ENCODE measurements around the gene C4orf51. TPM values are rescaled to one million over a fixed set of nuclear protein-coding genes. Genes with fewer than 3 reads are reported as not detected.

The C4orf51 gene
- total RNA-seq, 4 donors from 2014 or later = not detected

GRCh38 chr4:145760176-145760575, 80.2 kb downstream of the C4orf51 start:
- Histone ChIP-seq H3K36me3 (peaks cover 0 to 58% of the 10 kb centered on the region in 2 donors), H3K9me3 (no peaks in the 10 kb centered on the region), H3K4me1 (no peaks in the 10 kb centered on the region), H3K27me3 (no peaks in the 10 kb centered on the region), H3K4me3 (no peak overlapping the region), H3K27ac (no peak overlapping the region)
- TF ChIP-seq CTCF (IDR thresholded peaks at IDR 0.05) (no peak), POLR2AphosphoS5 (IDR thresholded peaks at IDR 0.05) (no peak), EP300 (IDR thresholded peaks at IDR 0.05) (no peak), POLR2A (IDR thresholded peaks at IDR 0.05) (no peak)
- WGBS, 2 donors (ENCODE audit: low coverage in 1 of 2) = 94 to 100% methylated on average over 5 to 8 of the region's 8 CpGs
- no peak for ATAC-seq

- H3K4me1 ChIP-seq = no peaks in the 10 kb centered on the region
- WGBS, 2 donors (ENCODE audit: low coverage in 1 of 2) = 90 to 100% methylated on average over 1 to 4 of the region's 49 CpGs
- H3K36me3 ChIP-seq = peaks cover 0 to 69% of the 10 kb centered on the region in 2 donors
- H3K4me3 ChIP-seq = no peak overlapping the region
- no peak overlapping the region for H3K27ac ChIP-seq
- TF ChIP-seq EP300 (IDR thresholded peaks at IDR 0.05) = no peak
- no peak for TF ChIP-seq CTCF (IDR thresholded peaks at IDR 0.05)
- TF ChIP-seq POLR2A (IDR thresholded peaks at IDR 0.05) = no peak
- no peak for TF ChIP-seq POLR2AphosphoS5 (IDR thresholded peaks at IDR 0.05)
- H3K9me3 ChIP-seq = no peaks in the 10 kb centered on the region
- no peaks in the 10 kb centered on the region for H3K27me3 ChIP-seq
- no peak for ATAC-seq
These were observed 81.3 kb downstream of the C4orf51 start for GRCh38 chr4:145760961-145761929.

- H3K36me3 ChIP-seq = peaks cover 0 to 83% of the 10 kb centered on the region in 2 donors
- no CpG with 5 or more reads among the region's 8 CpGs for WGBS, 2 donors (ENCODE audit: low coverage in 1 of 2)
- no peaks in the 10 kb centered on the region for H3K27me3 ChIP-seq
- H3K4me3 ChIP-seq = no peak overlapping the region
- H3K4me1 ChIP-seq = no peaks in the 10 kb centered on the region
- TF ChIP-seq CTCF (IDR thresholded peaks at IDR 0.05) (no peak), POLR2AphosphoS5 (IDR thresholded peaks at IDR 0.05) (no peak), POLR2A (IDR thresholded peaks at IDR 0.05) (no peak), EP300 (IDR thresholded peaks at IDR 0.05) (no peak)
- H3K9me3 ChIP-seq = no peaks in the 10 kb centered on the region
- no peak overlapping the region for H3K27ac ChIP-seq
- no peak for ATAC-seq
These were observed 82.8 kb downstream of the C4orf51 start for GRCh38 chr4:145762719-145763118.

GRCh38 chr4:145763399-145763798, 83.5 kb downstream of the C4orf51 start:
- Histone ChIP-seq H3K36me3 (peaks cover 0 to 83% of the 10 kb centered on the region in 2 donors), H3K4me3 (no peak overlapping the region), H3K27me3 (no peaks in the 10 kb centered on the region), H3K4me1 (no peaks in the 10 kb centered on the region), H3K27ac (no peak overlapping the region), H3K9me3 (no peaks in the 10 kb centered on the region)
- TF ChIP-seq POLR2AphosphoS5 (IDR thresholded peaks at IDR 0.05) (no peak), POLR2A (IDR thresholded peaks at IDR 0.05) (no peak), CTCF (IDR thresholded peaks at IDR 0.05) (no peak), EP300 (IDR thresholded peaks at IDR 0.05) (no peak)
- WGBS, 2 donors (ENCODE audit: low coverage in 1 of 2) = 95% methylated on average over 4 of the region's 4 CpGs; no CpG with 5 or more reads in 1 of the 2 donors
- no peak for ATAC-seq

GRCh38 chr4:145766273-145766672, 86.3 kb downstream of the C4orf51 start:
- Histone ChIP-seq H3K4me1 (no peaks in the 10 kb centered on the region), H3K9me3 (no peaks in the 10 kb centered on the region), H3K27me3 (no peaks in the 10 kb centered on the region), H3K36me3 (peaks cover 0 to 61% of the 10 kb centered on the region in 2 donors), H3K4me3 (no peak overlapping the region), H3K27ac (no peak overlapping the region)
- TF ChIP-seq CTCF (IDR thresholded peaks at IDR 0.05) (no peak), EP300 (IDR thresholded peaks at IDR 0.05) (no peak), POLR2A (IDR thresholded peaks at IDR 0.05) (no peak), POLR2AphosphoS5 (IDR thresholded peaks at IDR 0.05) (no peak)
- no peak for ATAC-seq
- WGBS, 2 donors (ENCODE audit: low coverage in 1 of 2) = 97 to 100% methylated on average over 3 to 5 of the region's 5 CpGs
